DND-41 (cell line): ENCODE measurements around the gene TMEM88.

Experiments
- ATAC-seq: fragments of 200-7000 bp; cut with Tn5 transposase; 3 replicates; pipeline ENCODE4 v1.9.1; 2021; ENCODE audit warnings: low read depth; ENCODE audit not compliant: insufficient read depth
- DNase-seq: peaks from one replicate; pipeline ENCODE4 v3.0.0-alpha.2; 2020
- H2AFZ ChIP-seq: 2 replicates; pipeline ENCODE4 v1.6.0; 2012; ENCODE audit warnings: low read depth, low read length
- H3K27ac ChIP-seq: 2 replicates; pipeline ENCODE4 v1.5.1; 2012; ENCODE audit warnings: low read length, inconsistent platforms
- H3K27me3 ChIP-seq: fragments of 200-600 bp; sonication (generic); 2 replicates; pipeline ENCODE4 v1.6.0; 2012; ENCODE audit warnings: low read length, mild to moderate bottlenecking, inconsistent platforms; ENCODE audit not compliant: insufficient read depth, poor library complexity
- H3K36me3 ChIP-seq: 2 replicates; pipeline ENCODE4 v1.5.1; 2012; ENCODE audit warnings: low read length, inconsistent platforms; ENCODE audit not compliant: insufficient read depth
- H3K4me1 ChIP-seq: 2 replicates; pipeline ENCODE4 v1.5.1; 2012; ENCODE audit warnings: mild to moderate bottlenecking, low read length; ENCODE audit not compliant: insufficient read depth
- H3K4me2 ChIP-seq: 2 replicates; pipeline ENCODE4 v1.6.0; 2012; ENCODE audit warnings: mild to moderate bottlenecking, moderate library complexity, low read length, inconsistent platforms; ENCODE audit not compliant: insufficient read depth
- H3K4me3 ChIP-seq, 2 experiments: fragments of 200-600 bp in 1 of 2; shearing (Covaris generic) in 1 of 2; 2 replicates each; pipeline ENCODE4 v1.5.1; 2012 to 2016; ENCODE audit warnings: inconsistent platforms in 2 of 2, low read length in 2 of 2, mild to moderate bottlenecking in 2 of 2, low read depth in 1 of 2, moderate library complexity in 1 of 2
- H3K79me2 ChIP-seq: 2 replicates; pipeline ENCODE4 v1.6.0; 2012; ENCODE audit warnings: low read length, inconsistent platforms; ENCODE audit not compliant: insufficient read depth
- H3K9ac ChIP-seq: 2 replicates; pipeline ENCODE4 v1.6.0; 2012; ENCODE audit warnings: low read depth, mild to moderate bottlenecking, inconsistent platforms, low read length, moderate library complexity
- H3K9me3 ChIP-seq: 2 replicates; pipeline ENCODE4 v1.5.1; 2012; ENCODE audit warnings: low read length, moderate library complexity, mild to moderate bottlenecking, inconsistent platforms; ENCODE audit not compliant: insufficient read depth, severe bottlenecking
- H4K20me1 ChIP-seq: 2 replicates; pipeline ENCODE4 v1.6.0; 2012; ENCODE audit warnings: low read length; ENCODE audit not compliant: insufficient read depth
- EZH2 ChIP-seq: IDR thresholded peaks from 3 replicates; pipeline ENCODE4 v1.6.1; 2012; ENCODE audit warnings: borderline replicate concordance, low read depth, mild to moderate bottlenecking, moderate library complexity, low read length, inconsistent platforms; ENCODE audit not compliant: severe bottlenecking
- TF ChIP-seq, protein P1 (sequence below): IDR thresholded peaks from 2 replicates; pipeline ENCODE4 v1.5.1; 2012; ENCODE audit warnings: borderline replicate concordance, low read length, moderate library complexity, mild to moderate bottlenecking; ENCODE audit not compliant: poor library complexity, severe bottlenecking; ENCODE audit errors: extremely low read depth

The TMEM88 gene

DNA sequence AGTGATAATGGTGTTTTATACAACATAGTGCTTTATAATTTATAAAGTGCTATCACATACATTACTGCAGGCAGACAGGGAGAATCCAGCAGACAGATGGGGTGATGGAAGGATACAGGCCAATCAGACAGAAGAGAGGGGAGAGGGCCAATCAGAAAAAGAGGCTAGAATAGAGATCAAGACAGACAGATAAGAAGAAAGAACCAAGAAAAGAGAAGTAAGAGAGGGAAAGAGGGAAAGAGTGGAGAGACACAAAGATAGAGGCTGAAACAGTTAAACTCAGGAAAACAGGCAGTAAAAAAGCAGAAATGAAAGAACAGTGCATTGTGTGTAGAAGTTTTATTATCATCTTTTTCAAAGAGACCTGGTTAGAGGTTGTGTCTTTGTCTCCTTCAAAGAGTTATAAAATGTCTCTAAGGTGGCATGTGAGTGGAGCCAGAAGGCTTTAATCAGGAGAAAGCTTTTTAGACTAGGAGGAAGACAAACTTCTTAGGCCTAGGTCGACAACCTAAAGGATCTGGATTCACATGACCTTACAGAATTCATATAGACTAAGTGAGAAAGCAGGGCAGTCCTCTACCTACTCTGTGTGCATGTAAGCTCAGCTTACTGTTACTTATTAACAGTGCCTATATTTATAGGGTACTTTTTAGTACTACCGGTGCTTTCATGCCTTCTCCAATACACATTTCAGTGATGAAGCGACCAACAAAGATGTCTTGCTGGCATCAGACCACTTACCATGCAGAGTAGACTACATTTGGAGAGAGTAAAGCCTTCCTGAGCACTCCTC lies 25.4 kb downstream of the TMEM88 start:
- Histone ChIP-seq H3K36me3 (no peaks in the 10 kb centered on the region; the same call in 1 of the 2 replicates), H3K4me2 (no peak overlapping the region), H4K20me1 (no peaks in the 10 kb centered on the region), H3K27me3 (no peaks in the 10 kb centered on the region), H3K79me2 (peaks cover 3% of the 10 kb centered on the region), H3K4me1 (peaks cover 6% of the 10 kb centered on the region), H3K27ac (no peak overlapping the region), H3K9ac (no peak overlapping the region), H2AFZ (no peak overlapping the region), H3K9me3 (no peaks in the 10 kb centered on the region), H3K4me3 (no peak overlapping the region)
- ATAC-seq (no peak), DNase-seq (no peak)
- TF ChIP-seq, protein P1, sequence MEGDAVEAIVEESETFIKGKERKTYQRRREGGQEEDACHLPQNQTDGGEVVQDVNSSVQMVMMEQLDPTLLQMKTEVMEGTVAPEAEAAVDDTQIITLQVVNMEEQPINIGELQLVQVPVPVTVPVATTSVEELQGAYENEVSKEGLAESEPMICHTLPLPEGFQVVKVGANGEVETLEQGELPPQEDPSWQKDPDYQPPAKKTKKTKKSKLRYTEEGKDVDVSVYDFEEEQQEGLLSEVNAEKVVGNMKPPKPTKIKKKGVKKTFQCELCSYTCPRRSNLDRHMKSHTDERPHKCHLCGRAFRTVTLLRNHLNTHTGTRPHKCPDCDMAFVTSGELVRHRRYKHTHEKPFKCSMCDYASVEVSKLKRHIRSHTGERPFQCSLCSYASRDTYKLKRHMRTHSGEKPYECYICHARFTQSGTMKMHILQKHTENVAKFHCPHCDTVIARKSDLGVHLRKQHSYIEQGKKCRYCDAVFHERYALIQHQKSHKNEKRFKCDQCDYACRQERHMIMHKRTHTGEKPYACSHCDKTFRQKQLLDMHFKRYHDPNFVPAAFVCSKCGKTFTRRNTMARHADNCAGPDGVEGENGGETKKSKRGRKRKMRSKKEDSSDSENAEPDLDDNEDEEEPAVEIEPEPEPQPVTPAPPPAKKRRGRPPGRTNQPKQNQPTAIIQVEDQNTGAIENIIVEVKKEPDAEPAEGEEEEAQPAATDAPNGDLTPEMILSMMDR, result no peak
- no peak for TF ChIP-seq EZH2

DNA sequence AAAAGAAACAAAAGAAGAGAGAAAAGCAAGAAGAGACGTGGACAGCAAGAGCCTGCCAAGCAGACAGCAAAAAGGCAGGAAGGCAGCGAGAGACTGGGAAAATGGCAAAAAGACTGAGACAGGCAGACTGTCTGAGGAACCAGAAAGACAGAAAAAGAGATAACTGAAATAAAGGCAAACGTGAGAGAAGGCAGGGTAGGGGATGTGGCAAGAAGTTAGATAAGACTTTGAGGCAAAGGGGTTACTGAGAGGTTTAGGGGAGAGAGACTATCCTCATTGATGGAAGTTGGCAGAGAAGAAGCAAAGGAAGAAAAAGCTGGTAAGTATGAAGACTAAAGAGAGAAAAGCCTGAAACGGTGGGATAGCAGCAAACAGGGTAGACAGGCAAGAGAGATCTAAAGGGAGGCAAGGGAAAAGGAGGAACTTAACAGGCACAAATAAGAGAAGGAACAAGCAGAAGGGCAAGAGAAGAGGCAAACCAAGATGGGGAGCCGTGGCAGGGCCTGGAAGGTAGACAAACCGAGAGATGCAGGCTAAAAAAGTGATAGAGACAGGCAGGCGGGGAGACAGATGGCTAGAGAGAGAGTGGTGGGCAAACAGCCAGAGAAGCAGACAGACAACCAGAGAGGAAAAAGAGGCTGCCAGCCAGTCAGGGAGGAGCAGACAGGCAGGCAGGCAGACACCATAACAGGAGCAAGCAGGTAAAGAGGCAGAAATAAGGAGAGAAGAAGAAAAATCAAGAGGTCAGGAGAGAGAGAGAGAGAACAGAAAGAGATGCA lies 26.6 kb downstream of the TMEM88 start:
- DNase-seq, result no peak
- H3K4me2 ChIP-seq, result no peak overlapping the region

DNA sequence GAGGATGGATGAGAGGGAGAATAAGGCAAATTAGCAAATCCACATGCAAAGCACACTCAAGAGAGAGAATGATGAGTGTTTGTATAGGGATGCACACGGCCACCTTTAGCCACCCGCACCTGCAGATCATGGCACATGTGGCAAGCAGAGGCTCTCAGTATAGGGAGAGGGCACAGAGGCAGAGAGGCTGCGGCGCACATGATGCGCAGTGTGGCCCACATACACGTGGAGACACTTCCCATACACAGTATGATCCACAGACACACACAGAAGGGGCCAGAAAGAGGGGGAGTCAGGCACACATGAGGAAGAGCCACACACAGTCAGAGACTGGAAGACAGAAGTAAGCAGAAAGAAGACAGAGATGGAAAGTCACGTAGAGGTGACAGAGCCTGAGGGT lies 27.2 kb downstream of the TMEM88 start:
- H3K79me2 ChIP-seq, result peaks cover 20% of the 10 kb centered on the region
- H3K4me2 ChIP-seq, result no peak overlapping the region
- DNase-seq, result no peak
- no peak overlapping the region for H3K9ac ChIP-seq
- no peak for ATAC-seq
- H3K4me3 ChIP-seq, result no peak overlapping the region
- H3K4me1 ChIP-seq, result peaks cover 24% of the 10 kb centered on the region
- peaks cover 2% of the 10 kb centered on the region for H3K27me3 ChIP-seq
- H3K9me3 ChIP-seq, result no peaks in the 10 kb centered on the region
- H3K36me3 ChIP-seq, result no peaks in the 10 kb centered on the region; the same call in 1 of the 2 replicates
- no peak for TF ChIP-seq EZH2
- TF ChIP-seq, protein P1, result no peak
- H4K20me1 ChIP-seq, result no peaks in the 10 kb centered on the region
- H2AFZ ChIP-seq, result no peak overlapping the region
- H3K27ac ChIP-seq, result no peak overlapping the region

More for the DNA sequence above, 26.6 kb downstream of the TMEM88 start:
- Histone ChIP-seq H3K79me2 (peaks cover 15% of the 10 kb centered on the region), H3K4me3 (no peak overlapping the region), H3K4me1 (peaks cover 18% of the 10 kb centered on the region), H3K9me3 (no peaks in the 10 kb centered on the region), H3K27ac (no peak overlapping the region), H3K36me3 (no peaks in the 10 kb centered on the region; the same call in 1 of the 2 replicates), H3K9ac (no peak overlapping the region), H4K20me1 (no peaks in the 10 kb centered on the region), H2AFZ (no peak overlapping the region), H3K27me3 (peaks cover 2% of the 10 kb centered on the region)
- ATAC-seq, result no peak
- no peak for TF ChIP-seq EZH2
- TF ChIP-seq, protein P1, result no peak
